ENCODE data around the gene CAVIN1. TPM values are rescaled to one million over a fixed set of nuclear protein-coding genes. Genes with fewer than 3 reads are reported as not detected.
"Not testable (repeated sequence)": the region's sequence is repeated elsewhere in the genome, so short reads cannot be mapped to it uniquely, and the experiment has no call there.

CAVIN1 gene
- polyA plus RNA-seq, 3 donors, result 0.01 TPM; not detected in 2

GRCh38 chr17:42421507-42422338 is 1.3 kb downstream of the CAVIN1 start:
- H3K4me1 Mint-ChIP-seq, result peaks cover 30% of the 10 kb centered on the region
- DNase-seq, result no peak
- peak overlapping the region in 1 of 3 experiments; percentile 48 for H3K4me3 ChIP-seq (replicated peaks in 1 of 3; ENCODE audit: low read depth in 2 of 3, low read length in 3 of 3)
- WGBS (ENCODE audit: insufficient coverage), result 2% methylated on average over 35 of the region's 59 CpGs
- H3K4me2 ChIP-seq (replicated peaks; ENCODE audit: extremely low read depth, low read length, poor library complexity, severe bottlenecking), result peak overlapping the region; percentile 78
- H3K9ac ChIP-seq (ENCODE audit: insufficient read depth, low read length, poor library complexity, severe bottlenecking), result no peak overlapping the region
- H3K9me3 Mint-ChIP-seq, result peaks cover 0 to 27% (median 11%) of the 10 kb centered on the region in 7 donors
- H3K4me1 ChIP-seq (ENCODE audit: control insufficient read depth in 1 of 2, insufficient read depth in 2 of 2, low read length in 2 of 2), result peaks cover 28 to 43% of the 10 kb centered on the region in 2 donors
- no peaks in the 10 kb centered on the region for H4K20me1 ChIP-seq (ENCODE audit: insufficient read depth, low read length)
- peaks cover 65 to 72% (median 70%) of the 10 kb centered on the region in 3 donors for H3K27me3 Mint-ChIP-seq (ENCODE audit: low read depth in 3 of 3)
- intact Hi-C loops (cut with micrococcal nuclease), result loop anchor here in 1 of 2 donors (10.0 kb wide), 1 partner anchor 93 kb away; no protein-coding TSS in a partner anchor
- no peaks in the 10 kb centered on the region for H3K36me3 ChIP-seq (replicated peaks in 1 of 2; ENCODE audit: control insufficient read depth in 1 of 2, insufficient read depth in 2 of 2, low read length in 2 of 2)
- H3K4me3 Mint-ChIP-seq, result peak overlapping the region; percentile 71 to 86
- peak overlapping the region in 1 of 7 donors; percentile 55 for H3K27ac Mint-ChIP-seq
- H3K79me2 ChIP-seq (ENCODE audit: insufficient read depth, low read length), result no peaks in the 10 kb centered on the region
- peaks cover 7 to 11% of the 10 kb centered on the region in 2 donors for H3K36me3 Mint-ChIP-seq
- no peak overlapping the region for H3K27ac ChIP-seq (ENCODE audit: low read depth in 1 of 2, low read length in 2 of 2)
- TF ChIP-seq CTCF (IDR thresholded peaks at IDR 0.05), result no peak
- peaks cover 39 to 64% of the 10 kb centered on the region in 2 donors for H3K27me3 ChIP-seq (ENCODE audit: control insufficient read depth in 2 of 2, insufficient read depth in 2 of 2, low read length in 2 of 2)
- peak overlapping the region; percentile 59 for H2AFZ ChIP-seq (ENCODE audit: insufficient read depth, low read depth, low read length, poor library complexity, severe bottlenecking)
- H3K9me3 ChIP-seq (replicated peaks in 1 of 2; ENCODE audit: control insufficient read depth in 1 of 2, insufficient read depth in 1 of 2, low read length in 2 of 2), result peaks cover 0 to 13% of the 10 kb centered on the region in 2 donors

- intact Hi-C loops (cut with micrococcal nuclease), result loop anchor here in 1 of 2 donors (10.0 kb wide), 1 partner anchor 94 kb away; no protein-coding TSS in a partner anchor
- Histone ChIP-seq H3K79me2 (ENCODE audit: insufficient read depth, low read length) (no peaks in the 10 kb centered on the region), H4K20me1 (ENCODE audit: insufficient read depth, low read length) (no peaks in the 10 kb centered on the region), H3K27me3 (ENCODE audit: control insufficient read depth in 2 of 2, insufficient read depth in 2 of 2, low read length in 2 of 2) (peaks cover 39 to 64% of the 10 kb centered on the region in 2 donors), H3K27ac (ENCODE audit: low read depth in 1 of 2, low read length in 2 of 2) (no peak overlapping the region), H3K9ac (ENCODE audit: insufficient read depth, low read length, poor library complexity, severe bottlenecking) (no peak overlapping the region), H3K4me2 (replicated peaks; ENCODE audit: extremely low read depth, low read length, poor library complexity, severe bottlenecking) (peak overlapping the region; percentile 78), H3K4me1 (ENCODE audit: control insufficient read depth in 1 of 2, insufficient read depth in 2 of 2, low read length in 2 of 2) (peaks cover 28 to 43% of the 10 kb centered on the region in 2 donors), H3K4me3 (replicated peaks in 1 of 3; ENCODE audit: low read depth in 2 of 3, low read length in 3 of 3) (peak overlapping the region in 1 of 3 experiments; percentile 48), H3K36me3 (replicated peaks in 1 of 2; ENCODE audit: control insufficient read depth in 1 of 2, insufficient read depth in 2 of 2, low read length in 2 of 2) (no peaks in the 10 kb centered on the region), H2AFZ (ENCODE audit: insufficient read depth, low read depth, low read length, poor library complexity, severe bottlenecking) (no peak overlapping the region), H3K9me3 (replicated peaks in 1 of 2; ENCODE audit: control insufficient read depth in 1 of 2, insufficient read depth in 1 of 2, low read length in 2 of 2) (peaks cover 0 to 13% of the 10 kb centered on the region in 2 donors)
- Mint-ChIP-seq H3K36me3 (peaks cover 7 to 11% of the 10 kb centered on the region in 2 donors), H3K4me1 (peaks cover 30% of the 10 kb centered on the region), H3K9me3 (peaks cover 0 to 27% (median 11%) of the 10 kb centered on the region in 7 donors), H3K27me3 (ENCODE audit: low read depth in 3 of 3) (peaks cover 64 to 70% (median 68%) of the 10 kb centered on the region in 3 donors), H3K27ac (no peak overlapping the region), H3K4me3 (peak overlapping the region in 1 of 2 donors; percentile 86)
- no CpG with 5 or more reads among the region's 6 CpGs for WGBS (ENCODE audit: insufficient coverage)
- DNase-seq, result no peak
- TF ChIP-seq CTCF (IDR thresholded peaks at IDR 0.05), result no peak
Measured at GRCh38 chr17:42421136-42421506, 1.9 kb downstream of the CAVIN1 start.

- H3K4me2 ChIP-seq (replicated peaks; ENCODE audit: extremely low read depth, low read length, poor library complexity, severe bottlenecking); H3K27ac ChIP-seq (ENCODE audit: low read depth in 1 of 2, low read length in 2 of 2): not testable (repeated sequence)
- WGBS (ENCODE audit: insufficient coverage), result no CpG with 5 or more reads among the region's 5 CpGs
Measured at GRCh38 chr17:42417981-42418380, 5.1 kb downstream of the CAVIN1 start.

More at GRCh38 chr17:42417981-42418380, 5.1 kb downstream of the CAVIN1 start:
- peak overlapping the region in 3 of 7 donors; percentile 60 to 68 (median 62) for H3K27ac Mint-ChIP-seq
- H3K36me3 Mint-ChIP-seq, result peaks cover 5 to 11% of the 10 kb centered on the region in 2 donors
- peaks cover 0 to 22% (median 8%) of the 10 kb centered on the region in 7 donors for H3K9me3 Mint-ChIP-seq
- H3K4me1 ChIP-seq (ENCODE audit: control insufficient read depth in 1 of 2, insufficient read depth in 2 of 2, low read length in 2 of 2), result peaks cover 32 to 52% of the 10 kb centered on the region in 2 donors
- DNase-seq, result peak; percentile 45 to 81 (median 69)
- H2AFZ ChIP-seq (ENCODE audit: insufficient read depth, low read depth, low read length, poor library complexity, severe bottlenecking); H3K9ac ChIP-seq (ENCODE audit: insufficient read depth, low read length, poor library complexity, severe bottlenecking); intact Hi-C loops (cut with micrococcal nuclease); H3K4me3 ChIP-seq (replicated peaks in 1 of 3; ENCODE audit: low read depth in 2 of 3, low read length in 3 of 3); H4K20me1 ChIP-seq (ENCODE audit: insufficient read depth, low read length); H3K79me2 ChIP-seq (ENCODE audit: insufficient read depth, low read length); H3K36me3 ChIP-seq (replicated peaks in 1 of 2; ENCODE audit: control insufficient read depth in 1 of 2, insufficient read depth in 2 of 2, low read length in 2 of 2): not testable (repeated sequence)
- H3K9me3 ChIP-seq (replicated peaks in 1 of 2; ENCODE audit: control insufficient read depth in 1 of 2, insufficient read depth in 1 of 2, low read length in 2 of 2), result peaks cover 0 to 13% of the 10 kb centered on the region in 2 donors
- H3K27me3 ChIP-seq (ENCODE audit: control insufficient read depth in 2 of 2, insufficient read depth in 2 of 2, low read length in 2 of 2), result peaks cover 28 to 39% of the 10 kb centered on the region in 2 donors
- H3K4me3 Mint-ChIP-seq, result peak overlapping the region in 1 of 2 donors; percentile 42
- H3K27me3 Mint-ChIP-seq (ENCODE audit: low read depth in 3 of 3), result peaks cover 38 to 51% (median 41%) of the 10 kb centered on the region in 3 donors
- H3K4me1 Mint-ChIP-seq, result peaks cover 34% of the 10 kb centered on the region
